ENCODE results near the gene IGFBP3.

DNA sequence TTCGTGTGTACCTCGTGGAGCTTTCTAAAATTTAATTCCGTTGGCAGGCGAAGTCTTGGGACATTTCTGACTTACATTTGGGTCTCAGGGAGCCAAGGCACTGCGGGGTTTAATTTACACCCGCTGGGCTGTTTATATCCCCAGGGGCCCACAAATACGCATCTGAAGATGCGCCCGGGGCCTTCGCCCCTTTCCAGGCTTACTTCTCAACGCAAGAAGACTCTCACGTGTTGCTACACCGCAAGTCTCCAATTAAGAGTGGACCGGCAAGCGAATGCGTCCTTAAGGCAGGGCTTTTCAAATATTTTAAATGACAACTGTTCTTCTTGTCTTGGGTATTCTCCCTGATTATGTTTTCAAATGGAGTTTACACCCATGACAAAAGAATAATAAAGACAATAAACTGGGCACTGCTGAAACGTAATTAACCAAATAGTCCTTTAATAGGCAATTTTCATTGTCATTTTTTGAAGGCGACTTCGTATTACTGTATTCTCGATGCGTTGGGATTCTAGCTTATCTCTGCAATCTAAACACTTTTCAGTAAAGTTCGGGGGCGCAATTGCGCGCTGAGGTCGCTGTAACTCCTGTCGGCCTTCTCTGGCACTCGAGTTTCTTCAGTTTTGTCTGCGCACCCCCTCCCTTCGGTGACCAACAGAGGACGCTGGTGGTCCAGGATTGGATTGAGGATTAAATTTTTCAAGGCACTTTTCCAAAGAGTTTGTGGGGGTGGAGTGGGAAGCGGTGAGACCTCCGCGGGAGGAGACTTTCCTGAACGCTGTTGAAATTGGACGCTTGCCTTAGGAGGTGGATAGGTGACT lies 837 bp upstream of the IGFBP3 start:
- TF ChIP-seq, protein P1, sequence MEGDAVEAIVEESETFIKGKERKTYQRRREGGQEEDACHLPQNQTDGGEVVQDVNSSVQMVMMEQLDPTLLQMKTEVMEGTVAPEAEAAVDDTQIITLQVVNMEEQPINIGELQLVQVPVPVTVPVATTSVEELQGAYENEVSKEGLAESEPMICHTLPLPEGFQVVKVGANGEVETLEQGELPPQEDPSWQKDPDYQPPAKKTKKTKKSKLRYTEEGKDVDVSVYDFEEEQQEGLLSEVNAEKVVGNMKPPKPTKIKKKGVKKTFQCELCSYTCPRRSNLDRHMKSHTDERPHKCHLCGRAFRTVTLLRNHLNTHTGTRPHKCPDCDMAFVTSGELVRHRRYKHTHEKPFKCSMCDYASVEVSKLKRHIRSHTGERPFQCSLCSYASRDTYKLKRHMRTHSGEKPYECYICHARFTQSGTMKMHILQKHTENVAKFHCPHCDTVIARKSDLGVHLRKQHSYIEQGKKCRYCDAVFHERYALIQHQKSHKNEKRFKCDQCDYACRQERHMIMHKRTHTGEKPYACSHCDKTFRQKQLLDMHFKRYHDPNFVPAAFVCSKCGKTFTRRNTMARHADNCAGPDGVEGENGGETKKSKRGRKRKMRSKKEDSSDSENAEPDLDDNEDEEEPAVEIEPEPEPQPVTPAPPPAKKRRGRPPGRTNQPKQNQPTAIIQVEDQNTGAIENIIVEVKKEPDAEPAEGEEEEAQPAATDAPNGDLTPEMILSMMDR (IDR thresholded peaks at IDR 0.05; ENCODE audit: poor library complexity, severe bottlenecking) = peak; percentile 79
- TF ChIP-seq EZH2 (IDR thresholded peaks at IDR 0.05; ENCODE audit: borderline replicate concordance, insufficient read depth, low read length, poor library complexity, severe bottlenecking) (no peak), POLR2AphosphoS5 (IDR thresholded peaks at IDR 0.05) (no peak), EP300 (conservative IDR thresholded peaks at IDR 0.05; ENCODE audit: poor library complexity, severe bottlenecking) (no peak), TAF1 (IDR thresholded peaks at IDR 0.05; ENCODE audit: low read depth) (no peak), MXI1 (conservative IDR thresholded peaks at IDR 0.05; ENCODE audit: poor library complexity, severe bottlenecking) (no peak)
- TF ChIP-seq, protein P2, sequence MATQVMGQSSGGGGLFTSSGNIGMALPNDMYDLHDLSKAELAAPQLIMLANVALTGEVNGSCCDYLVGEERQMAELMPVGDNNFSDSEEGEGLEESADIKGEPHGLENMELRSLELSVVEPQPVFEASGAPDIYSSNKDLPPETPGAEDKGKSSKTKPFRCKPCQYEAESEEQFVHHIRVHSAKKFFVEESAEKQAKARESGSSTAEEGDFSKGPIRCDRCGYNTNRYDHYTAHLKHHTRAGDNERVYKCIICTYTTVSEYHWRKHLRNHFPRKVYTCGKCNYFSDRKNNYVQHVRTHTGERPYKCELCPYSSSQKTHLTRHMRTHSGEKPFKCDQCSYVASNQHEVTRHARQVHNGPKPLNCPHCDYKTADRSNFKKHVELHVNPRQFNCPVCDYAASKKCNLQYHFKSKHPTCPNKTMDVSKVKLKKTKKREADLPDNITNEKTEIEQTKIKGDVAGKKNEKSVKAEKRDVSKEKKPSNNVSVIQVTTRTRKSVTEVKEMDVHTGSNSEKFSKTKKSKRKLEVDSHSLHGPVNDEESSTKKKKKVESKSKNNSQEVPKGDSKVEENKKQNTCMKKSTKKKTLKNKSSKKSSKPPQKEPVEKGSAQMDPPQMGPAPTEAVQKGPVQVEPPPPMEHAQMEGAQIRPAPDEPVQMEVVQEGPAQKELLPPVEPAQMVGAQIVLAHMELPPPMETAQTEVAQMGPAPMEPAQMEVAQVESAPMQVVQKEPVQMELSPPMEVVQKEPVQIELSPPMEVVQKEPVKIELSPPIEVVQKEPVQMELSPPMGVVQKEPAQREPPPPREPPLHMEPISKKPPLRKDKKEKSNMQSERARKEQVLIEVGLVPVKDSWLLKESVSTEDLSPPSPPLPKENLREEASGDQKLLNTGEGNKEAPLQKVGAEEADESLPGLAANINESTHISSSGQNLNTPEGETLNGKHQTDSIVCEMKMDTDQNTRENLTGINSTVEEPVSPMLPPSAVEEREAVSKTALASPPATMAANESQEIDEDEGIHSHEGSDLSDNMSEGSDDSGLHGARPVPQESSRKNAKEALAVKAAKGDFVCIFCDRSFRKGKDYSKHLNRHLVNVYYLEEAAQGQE (IDR thresholded peaks at IDR 0.05; ENCODE audit: borderline replicate concordance) = no peak
